Astrocyte (in vitro differentiated cells and primary cell): Measurements from ENCODE around the gene CDYL.

Source experiments
- CTCF ChIP-seq: IDR thresholded peaks from 2 replicates; pipeline ENCODE4 v1.5.1; 2011; ENCODE audit warnings: low read depth, mild to moderate bottlenecking, inconsistent platforms, low read length, moderate library complexity; ENCODE audit not compliant: insufficient read depth
- EZH2 ChIP-seq: IDR thresholded peaks from 2 replicates; pipeline ENCODE4 v1.6.1; 2012; ENCODE audit warnings: mild to moderate bottlenecking, low read length, inconsistent platforms; ENCODE audit not compliant: insufficient read depth

GRCh38 chr6:4731996-4732395, 44.2 kb upstream of the CDYL start:
- no peak for TF ChIP-seq CTCF
- no peak for TF ChIP-seq EZH2
